ENCODE results near the gene LEF1. TPM values are rescaled to one million over a fixed set of nuclear protein-coding genes. Genes with fewer than 3 reads are reported as not detected.

LEF1 gene
- not detected in 2 replicates for total RNA-seq

DNA sequence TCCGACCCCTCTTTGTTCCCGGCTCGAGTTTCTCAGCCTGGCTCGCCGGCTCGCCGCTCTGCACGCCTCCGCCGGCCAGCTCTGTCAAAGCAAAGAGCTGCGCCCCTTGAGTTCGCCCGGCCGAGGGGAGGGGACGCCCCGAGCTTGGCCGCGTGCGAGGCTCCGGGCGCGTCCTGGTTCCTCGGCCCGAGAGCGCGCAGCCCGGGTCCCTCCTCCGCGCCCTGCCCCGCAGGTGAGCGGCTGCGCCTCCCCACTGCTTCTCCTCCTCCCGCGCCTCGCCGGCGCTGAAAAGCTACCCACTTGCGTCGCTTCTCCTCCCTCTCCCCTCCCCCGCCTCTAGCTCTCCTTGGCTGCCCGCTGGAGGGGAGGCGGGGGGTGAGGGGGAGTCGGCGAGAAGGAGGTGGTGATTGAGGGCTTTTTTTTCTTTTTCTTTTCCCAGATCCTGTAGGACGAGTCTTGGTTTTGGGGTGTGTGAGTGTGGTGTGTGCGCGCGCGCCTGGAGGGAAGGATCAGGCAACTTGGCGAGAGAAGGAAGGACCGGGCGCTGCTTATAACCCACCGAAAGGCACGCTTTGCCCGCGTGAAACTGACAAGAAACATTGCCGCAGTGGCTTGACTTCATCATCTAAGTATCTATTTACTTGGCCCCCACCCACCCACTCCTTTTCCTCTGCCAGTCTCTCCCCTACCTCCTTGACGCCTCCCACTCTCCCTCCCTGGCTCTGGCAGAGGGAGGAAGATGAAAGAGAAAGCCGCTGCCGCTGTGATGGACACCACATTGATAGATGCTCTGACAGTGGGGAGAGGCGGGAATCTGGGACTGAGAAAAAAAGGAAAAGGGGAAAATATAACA is at the start of gene LEF1:
LEF1 (minus strand) TSS at position 262 of the 853 bp plus-strand sequence. CDS start 1,165 bp downstream, outside the sequence.

Other genes with a start within 250 kb of the LEF1 start
- 9.1 and 11.1 TPM in 2 replicates for gene CYP2U1, start 237.4 kb downstream of the LEF1 start, total RNA-seq
- gene HADH, start 179.0 kb downstream of the LEF1 start, total RNA-seq = 6.8 and 8.1 TPM in 2 replicates